ENCODE results near the gene SYT12. TPM values are rescaled to one million over a fixed set of nuclear protein-coding genes. Genes with fewer than 3 reads are reported as not detected.
"Not testable (repeated sequence)": the region's sequence is repeated elsewhere in the genome, so short reads cannot be mapped to it uniquely, and the experiment has no call there.

Gene SYT12
- polyA plus RNA-seq, 1 of the 3 experiments (the other 2 are of a cell fraction): 0.61 TPM

- no peak for TF ChIP-seq USF2 (IDR thresholded peaks at IDR 0.05; ENCODE audit: borderline replicate concordance, low read depth, low read length)
- no peak for TF ChIP-seq ZBTB33 (IDR thresholded peaks at IDR 0.05; ENCODE audit: borderline replicate concordance, low read depth)
- TF ChIP-seq EZH2phosphoT487 (IDR thresholded peaks at IDR 0.05; ENCODE audit: borderline replicate concordance, low read depth): no peak
- no peak for TF ChIP-seq CHD2 (IDR thresholded peaks at IDR 0.05; ENCODE audit: low read length, partially characterized antibody)
These were observed 34.9 kb upstream of the SYT12 start (continued) for GRCh38 chr11:66987924-66988637.

GRCh38 chr11:66988741-66989140 is 34.2 kb upstream of the SYT12 start:
- H3F3A ChIP-seq (replicated peaks; ENCODE audit: insufficient read depth); H3K4me3 ChIP-seq (ENCODE audit: low read depth in 2 of 2, low read length in 1 of 2); H3K4me1 ChIP-seq (ENCODE audit: control insufficient read depth in 1 of 2, insufficient read depth in 2 of 2, low read depth in 1 of 2, low read length in 1 of 2); H3K79me2 ChIP-seq (ENCODE audit: insufficient read depth); DNase-seq; H3K36me3 ChIP-seq (replicated peaks in 1 of 2; ENCODE audit: control insufficient read depth in 1 of 2, insufficient read depth in 2 of 2, low read length in 1 of 2); H4K20me1 ChIP-seq (ENCODE audit: insufficient read depth); H3K9me2 ChIP-seq; H3K27me3 ChIP-seq (ENCODE audit: insufficient read depth); H3K9ac ChIP-seq; H2AFZ ChIP-seq (ENCODE audit: low read depth); H3K27ac ChIP-seq (ENCODE audit: low read depth in 2 of 2, low read length in 1 of 2); H3K9me3 ChIP-seq; H3K4me2 ChIP-seq; POLR2A ChIA-PET: not testable (repeated sequence)
- WGBS (ENCODE audit: low lambda C conversion rate): no CpG with 5 or more reads among the region's 28 CpGs
- CTCF ChIA-PET: interaction anchor here (0.8 to 1.4 kb wide), 2 partner anchors 13 to 33 kb away, joined by 3 to 5 read pairs; partner anchors contain the start of gene C11orf86

GRCh38 chr11:66989360-66989759 is 33.6 kb upstream of the SYT12 start:
- POLR2A ChIA-PET; DNase-seq; H3K36me3 ChIP-seq (replicated peaks in 1 of 2; ENCODE audit: control insufficient read depth in 1 of 2, insufficient read depth in 2 of 2, low read length in 1 of 2); H3K4me1 ChIP-seq (ENCODE audit: control insufficient read depth in 1 of 2, insufficient read depth in 2 of 2, low read depth in 1 of 2, low read length in 1 of 2); H3K9me2 ChIP-seq; H2AFZ ChIP-seq (ENCODE audit: low read depth); H4K20me1 ChIP-seq (ENCODE audit: insufficient read depth); H3K4me2 ChIP-seq; H3F3A ChIP-seq (replicated peaks; ENCODE audit: insufficient read depth); H3K27ac ChIP-seq (ENCODE audit: low read depth in 2 of 2, low read length in 1 of 2); H3K9me3 ChIP-seq; H3K4me3 ChIP-seq (ENCODE audit: low read depth in 2 of 2, low read length in 1 of 2); H3K9ac ChIP-seq; H3K79me2 ChIP-seq (ENCODE audit: insufficient read depth); H3K27me3 ChIP-seq (ENCODE audit: insufficient read depth): not testable (repeated sequence)
- CTCF ChIA-PET: interaction anchor here (1.3 to 1.4 kb wide), 2 partner anchors 14 to 32 kb away, joined by 5 to 6 read pairs; no protein-coding TSS in a partner anchor
- 94% methylated on average over 9 of the region's 9 CpGs for WGBS (ENCODE audit: low lambda C conversion rate)
